ENCODE data around the gene VEZF1. TPM values are rescaled to one million over a fixed set of nuclear protein-coding genes. Genes with fewer than 3 reads are reported as not detected.
A peak's percentile ranks its signal among the peaks of the same experiment; 100 is the strongest.

The VEZF1 gene
- total RNA-seq, 2 donors from 2014 or later = 68.4 to 75.5 TPM

DNA sequence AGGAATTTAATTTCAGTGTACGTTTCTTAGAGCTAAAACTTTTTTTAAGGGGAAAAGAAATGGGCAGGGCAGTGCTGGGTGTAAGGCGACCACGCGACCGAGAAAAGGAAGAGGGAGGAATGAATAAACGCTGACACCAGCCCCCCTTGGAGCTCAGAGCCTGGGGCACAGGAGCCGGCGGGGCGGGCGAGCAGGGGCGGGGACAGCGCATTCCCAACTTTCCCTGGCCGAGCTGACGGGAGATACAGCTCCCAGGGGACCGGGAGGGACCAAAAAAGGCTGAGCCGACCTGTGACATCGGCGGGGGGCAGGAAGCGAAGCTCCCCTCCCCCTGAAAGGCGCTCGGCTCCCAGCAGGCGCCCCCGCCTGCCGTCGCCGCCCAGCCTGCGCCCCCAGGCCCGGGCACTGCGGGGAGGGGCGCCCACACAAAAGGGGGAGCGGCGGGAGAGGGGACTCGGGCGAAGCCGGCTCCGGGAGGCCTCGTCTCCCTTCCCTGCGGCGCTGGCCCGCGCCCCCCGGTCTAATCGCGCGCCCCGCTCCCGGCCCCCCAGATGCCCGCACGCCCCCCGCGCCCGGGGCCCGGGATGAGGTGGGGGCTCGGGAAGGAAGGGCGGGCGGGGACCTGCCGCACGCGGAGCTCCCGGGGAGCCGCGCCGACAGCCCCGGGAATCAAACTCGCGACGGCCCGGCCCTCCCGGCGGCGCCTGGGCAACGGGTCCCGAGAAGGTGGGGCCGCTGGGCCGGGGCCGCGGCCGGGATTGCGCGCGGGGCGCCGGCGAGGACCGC, 33.5 kb downstream of the VEZF1 start:
- H3K27me3 ChIP-seq (replicated peaks; ENCODE audit: insufficient read depth) = no peaks in the 10 kb centered on the region
- TF ChIP-seq, protein P1, sequence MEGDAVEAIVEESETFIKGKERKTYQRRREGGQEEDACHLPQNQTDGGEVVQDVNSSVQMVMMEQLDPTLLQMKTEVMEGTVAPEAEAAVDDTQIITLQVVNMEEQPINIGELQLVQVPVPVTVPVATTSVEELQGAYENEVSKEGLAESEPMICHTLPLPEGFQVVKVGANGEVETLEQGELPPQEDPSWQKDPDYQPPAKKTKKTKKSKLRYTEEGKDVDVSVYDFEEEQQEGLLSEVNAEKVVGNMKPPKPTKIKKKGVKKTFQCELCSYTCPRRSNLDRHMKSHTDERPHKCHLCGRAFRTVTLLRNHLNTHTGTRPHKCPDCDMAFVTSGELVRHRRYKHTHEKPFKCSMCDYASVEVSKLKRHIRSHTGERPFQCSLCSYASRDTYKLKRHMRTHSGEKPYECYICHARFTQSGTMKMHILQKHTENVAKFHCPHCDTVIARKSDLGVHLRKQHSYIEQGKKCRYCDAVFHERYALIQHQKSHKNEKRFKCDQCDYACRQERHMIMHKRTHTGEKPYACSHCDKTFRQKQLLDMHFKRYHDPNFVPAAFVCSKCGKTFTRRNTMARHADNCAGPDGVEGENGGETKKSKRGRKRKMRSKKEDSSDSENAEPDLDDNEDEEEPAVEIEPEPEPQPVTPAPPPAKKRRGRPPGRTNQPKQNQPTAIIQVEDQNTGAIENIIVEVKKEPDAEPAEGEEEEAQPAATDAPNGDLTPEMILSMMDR (IDR thresholded peaks at IDR 0.05) = no peak
- H3K4me3 ChIP-seq = peak overlapping the region; percentile 89
- ATAC-seq (ENCODE audit: insufficient number of reproducible peaks, low FRiP score, low read depth) (peak; percentile 58), DNase-seq (ENCODE audit: low spot score) (no peak)
- H3K9me3 ChIP-seq = no peaks in the 10 kb centered on the region
- peaks cover 14 to 54% of the 10 kb centered on the region in 2 donors for H3K4me1 ChIP-seq (ENCODE audit: control insufficient read depth in 1 of 2, low read depth in 2 of 2)
- no peaks in the 10 kb centered on the region for H3K36me3 ChIP-seq
- H3K27ac ChIP-seq = peak overlapping the region; percentile 95 to 96

DNA sequence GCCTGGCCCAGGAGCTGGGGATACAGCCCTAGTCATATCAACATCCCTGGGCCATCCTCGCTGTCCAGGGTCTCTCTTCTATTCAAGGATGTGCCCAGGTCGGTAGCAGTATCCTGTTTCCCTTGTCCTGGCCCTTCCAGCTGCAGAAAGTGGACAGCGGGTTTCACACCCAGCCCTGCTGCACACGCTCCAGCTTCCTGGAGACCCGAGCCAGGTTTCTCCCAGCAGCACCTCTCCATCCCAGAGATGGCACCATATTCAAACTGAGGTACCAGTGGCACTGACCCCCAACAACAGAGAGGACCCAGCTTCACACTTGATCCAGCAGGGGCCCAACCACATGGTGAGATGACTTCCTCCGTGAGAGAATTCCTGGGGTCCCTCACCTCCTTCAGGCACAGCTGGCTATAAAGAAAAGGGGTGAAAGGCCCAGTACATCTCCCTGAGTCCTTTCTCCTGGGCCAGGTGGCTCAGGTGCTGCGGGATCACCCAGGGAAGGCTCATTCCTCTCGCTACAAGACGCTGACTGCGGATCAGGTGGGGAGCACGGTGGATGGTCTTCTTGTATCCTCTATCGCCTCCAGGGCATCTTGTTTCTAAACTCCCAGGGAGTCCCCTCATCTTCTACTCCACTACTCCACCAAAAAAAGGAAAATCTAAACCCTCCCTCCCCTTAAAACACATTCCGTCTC, 34.2 kb downstream of the VEZF1 start:
- H3K9me3 ChIP-seq = no peaks in the 10 kb centered on the region
- peak overlapping the region; percentile 95 to 96 for H3K27ac ChIP-seq
- H3K27me3 ChIP-seq (replicated peaks; ENCODE audit: insufficient read depth) = no peaks in the 10 kb centered on the region
- TF ChIP-seq, protein P1 (IDR thresholded peaks at IDR 0.05) = no peak
- H3K4me3 ChIP-seq = peak overlapping the region; percentile 89
- DNase-seq (ENCODE audit: low spot score) (no peak), ATAC-seq (ENCODE audit: insufficient number of reproducible peaks, low FRiP score, low read depth) (no peak)
- no peaks in the 10 kb centered on the region for H3K36me3 ChIP-seq
- H3K4me1 ChIP-seq (ENCODE audit: control insufficient read depth in 1 of 2, low read depth in 2 of 2) = peaks cover 21 to 60% of the 10 kb centered on the region in 2 donors

DNA sequence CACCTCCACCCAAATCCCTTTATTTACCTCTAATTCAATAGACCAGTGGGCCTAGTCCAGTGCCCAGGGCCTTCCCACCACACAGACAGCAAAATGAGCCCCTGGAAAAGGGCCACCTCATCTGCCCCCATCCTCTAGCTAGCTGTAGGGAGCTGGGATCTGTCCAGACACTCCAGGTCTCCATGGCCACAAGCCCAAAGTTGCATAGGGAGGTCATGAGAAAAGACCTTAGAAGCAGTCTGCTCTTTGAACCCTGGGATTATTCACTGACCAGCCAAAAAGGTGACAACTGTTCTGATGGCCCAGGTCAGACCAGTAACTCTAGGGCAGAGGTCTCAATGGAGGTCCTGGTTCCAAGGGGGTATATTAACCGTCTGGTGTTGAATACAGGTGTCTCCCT, 34.8 kb downstream of the VEZF1 start:
- H3K36me3 ChIP-seq = no peaks in the 10 kb centered on the region
- DNase-seq (ENCODE audit: low spot score) (no peak), ATAC-seq (ENCODE audit: insufficient number of reproducible peaks, low FRiP score, low read depth) (no peak)
- H3K4me3 ChIP-seq = no peak overlapping the region
- TF ChIP-seq, protein P1 (IDR thresholded peaks at IDR 0.05) = no peak
- no peaks in the 10 kb centered on the region for H3K9me3 ChIP-seq
- H3K27me3 ChIP-seq (replicated peaks; ENCODE audit: insufficient read depth) = no peaks in the 10 kb centered on the region
- H3K4me1 ChIP-seq (ENCODE audit: control insufficient read depth in 1 of 2, low read depth in 2 of 2) = peaks cover 27 to 67% of the 10 kb centered on the region in 2 donors
- H3K27ac ChIP-seq = peak overlapping the region; percentile 95 to 96

DNA sequence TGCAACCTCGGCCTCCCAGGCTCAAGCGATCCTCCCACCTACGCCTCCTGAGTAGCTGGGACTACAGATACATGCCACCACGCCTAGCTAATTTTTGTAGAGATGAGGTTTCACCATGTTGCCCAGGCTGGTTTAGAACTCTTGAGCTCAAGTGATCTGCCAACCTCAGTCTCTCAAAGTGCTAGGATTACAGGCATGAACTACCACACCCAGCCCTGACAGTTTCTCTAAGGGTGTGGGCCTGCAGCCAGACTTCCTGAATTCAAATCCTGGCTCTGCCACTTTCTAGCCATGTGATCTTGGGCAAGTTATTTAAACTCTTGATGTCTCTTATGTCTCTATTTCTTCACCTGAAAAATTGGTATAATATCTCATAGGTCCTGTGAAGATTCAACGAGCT, 38.4 kb downstream of the VEZF1 start:
- Histone ChIP-seq H3K27ac (peak overlapping the region in 1 of 2 donors; percentile 74), H3K36me3 (no peaks in the 10 kb centered on the region), H3K4me1 (ENCODE audit: control insufficient read depth in 1 of 2, low read depth in 2 of 2) (peaks cover 42 to 84% of the 10 kb centered on the region in 2 donors), H3K27me3 (replicated peaks; ENCODE audit: insufficient read depth) (no peaks in the 10 kb centered on the region), H3K9me3 (no peaks in the 10 kb centered on the region), H3K4me3 (no peak overlapping the region)
- ATAC-seq (ENCODE audit: insufficient number of reproducible peaks, low FRiP score, low read depth) = no peak
- no peak for DNase-seq (ENCODE audit: low spot score)
- TF ChIP-seq, protein P1 (IDR thresholded peaks at IDR 0.05) = no peak

Data from thoracic aorta (tissue), 2 donors.